GM23338 (cell line): ENCODE data around the gene C1QL1. TPM values are rescaled to one million over a fixed set of nuclear protein-coding genes. Genes with fewer than 3 reads are reported as not detected.

Experiments
- ATAC-seq: fragments of 200-7000 bp; cut with Tn5 transposase; 3 replicates; pipeline ENCODE4 v1.9.1; 2020
- DNase-seq: peaks from one replicate; pipeline ENCODE4 v3.0.0-alpha.2; 2015; ENCODE audit warnings: low spot score
- H2AFZ ChIP-seq: fragments of 200-600 bp; sonication (generic); 2 replicates; pipeline ENCODE4 v1.8.0; 2016; ENCODE audit warnings: antibody characterized with exemption, mild to moderate bottlenecking, moderate library complexity
- H3F3A ChIP-seq: fragments of 200-600 bp; sonication (generic); replicated peaks from 2 replicates; pipeline ENCODE4 v1.8.0; 2017; ENCODE audit warnings: antibody characterized with exemption, mixed run types, low read depth
- H3K27ac ChIP-seq: fragments of 200-600 bp; sonication (generic); 2 replicates; pipeline ENCODE4 v1.6.1; 2016; ENCODE audit warnings: low read depth
- H3K27me3 ChIP-seq: fragments of 200-600 bp; sonication (generic); 2 replicates; pipeline ENCODE4 v1.8.0; 2016; ENCODE audit warnings: mild to moderate bottlenecking, mixed run types, moderate library complexity; ENCODE audit not compliant: insufficient read depth
- H3K36me3 ChIP-seq: fragments of 200-600 bp; sonication (generic); 2 replicates; pipeline ENCODE4 v1.8.0; 2016; ENCODE audit warnings: mild to moderate bottlenecking; ENCODE audit not compliant: insufficient read depth
- H3K4me1 ChIP-seq: fragments of 200-600 bp; sonication (generic); 2 replicates; pipeline ENCODE4 v1.8.0; 2016; ENCODE audit warnings: mild to moderate bottlenecking, moderate library complexity; ENCODE audit not compliant: insufficient read depth
- H3K4me2 ChIP-seq: fragments of 200-600 bp; sonication (generic); 2 replicates; pipeline ENCODE4 v1.7.1; 2017; ENCODE audit warnings: mixed run types
- H3K4me3 ChIP-seq: fragments of 200-600 bp; sonication (generic); 2 replicates; pipeline ENCODE4 v1.6.1; 2016; ENCODE audit warnings: mixed run types
- H3K79me2 ChIP-seq: fragments of 200-600 bp; sonication (generic); replicated peaks from 2 replicates; pipeline ENCODE4 v1.8.0; 2017; ENCODE audit warnings: mild to moderate bottlenecking; ENCODE audit not compliant: insufficient read depth
- H3K9me2 ChIP-seq: fragments of 200-600 bp; sonication (generic); 2 replicates; pipeline ENCODE4 v1.8.0; 2017; ENCODE audit not compliant: insufficient read depth
- H4K20me1 ChIP-seq: fragments of 200-600 bp; sonication (generic); replicated peaks from 2 replicates; pipeline ENCODE4 v1.8.0; 2017; ENCODE audit warnings: mild to moderate bottlenecking; ENCODE audit not compliant: insufficient read depth
- H3K27ac Mint-ChIP-seq: 2 replicates; pipeline ENCODE4 v1.8.0; 2020; ENCODE audit warnings: inconsistent platforms, mild to moderate bottlenecking, moderate library complexity, mixed read lengths
- H3K27me3 Mint-ChIP-seq: 3 replicates; pipeline ENCODE4 v1.8.0; 2022; ENCODE audit warnings: low read depth, mild to moderate bottlenecking, moderate library complexity, mixed read lengths, inconsistent platforms; ENCODE audit not compliant: insufficient read depth, poor library complexity
- H3K36me3 Mint-ChIP-seq: 3 replicates; pipeline ENCODE4 v1.8.0; 2021; ENCODE audit warnings: low read depth, mild to moderate bottlenecking, inconsistent platforms, moderate library complexity, mixed read lengths
- H3K4me1 Mint-ChIP-seq: 3 replicates; pipeline ENCODE4 v1.8.0; 2020; ENCODE audit warnings: mild to moderate bottlenecking, inconsistent platforms, mixed read lengths
- H3K4me3 Mint-ChIP-seq: 3 replicates; pipeline ENCODE4 v1.8.0; 2021; ENCODE audit warnings: moderate library complexity, mild to moderate bottlenecking, inconsistent platforms, mixed read lengths
- H3K9me3 Mint-ChIP-seq: 3 replicates; pipeline ENCODE4 v1.8.0; 2020; ENCODE audit warnings: moderate library complexity, mild to moderate bottlenecking, inconsistent platforms, mixed read lengths
- CREB1 ChIP-seq: fragments of 250-450 bp; sonication (Bioruptor Pico); IDR thresholded peaks from 2 replicates; pipeline ENCODE4 v1.5.0; 2020; ENCODE audit warnings: low read depth, mild to moderate bottlenecking, moderate library complexity
- CTCF ChIP-seq, 2 experiments: fragments of 200-600 bp in 1 of 2; sonication (generic) in 1 of 2; conservative IDR thresholded peaks; 2 replicates each; pipeline versions ENCODE4 v1.5.1 to v1.6.1; 2016 to 2017; ENCODE audit warnings: antibody characterized with exemption in 2 of 2, low read depth in 2 of 2, mild to moderate bottlenecking in 2 of 2, moderate library complexity in 1 of 2
- ETS1 ChIP-seq: IDR thresholded peaks from 2 replicates; pipeline ENCODE4 v1.6.1; 2016; ENCODE audit warnings: antibody characterized with exemption
- EZH2 ChIP-seq: fragments of 200-600 bp; sonication (generic); IDR thresholded peaks from one replicate; pipeline ENCODE4 v1.8.0; 2017; ENCODE audit warnings: antibody characterized with exemption, mild to moderate bottlenecking, low read depth; ENCODE audit not compliant: unreplicated experiment
- EZH2phosphoT487 ChIP-seq: fragments of 200-600 bp; sonication (generic); IDR thresholded peaks from one replicate; pipeline ENCODE4 v1.8.1; 2018; ENCODE audit warnings: antibody characterized with exemption; ENCODE audit not compliant: unreplicated experiment
- JUNB ChIP-seq: IDR thresholded peaks from one replicate; pipeline ENCODE4 v1.6.1; 2016; ENCODE audit warnings: antibody characterized with exemption; ENCODE audit not compliant: unreplicated experiment
- NANOG ChIP-seq: IDR thresholded peaks from 2 replicates; pipeline ENCODE4 v1.6.1; 2016; ENCODE audit warnings: antibody characterized with exemption, borderline replicate concordance
- POLR2AphosphoS5 ChIP-seq: IDR thresholded peaks from 2 replicates; pipeline ENCODE4 v1.6.1; 2016; ENCODE audit warnings: antibody characterized with exemption, low read depth
- REST ChIP-seq: IDR thresholded peaks from one replicate; pipeline ENCODE4 v1.6.1; 2018; ENCODE audit warnings: antibody characterized with exemption; ENCODE audit not compliant: unreplicated experiment
- STAT1 ChIP-seq: IDR thresholded peaks from one replicate; pipeline ENCODE4 v1.6.1; 2016; ENCODE audit warnings: antibody characterized with exemption; ENCODE audit not compliant: unreplicated experiment
- ZNF114 ChIP-seq: fragments of 250-450 bp; sonication (Bioruptor Pico); IDR thresholded peaks from 2 replicates; pipeline ENCODE4 v1.5.0; 2020; ENCODE audit warnings: mild to moderate bottlenecking, moderate library complexity
- ZNF331 ChIP-seq: fragments of 250-450 bp; sonication (Bioruptor Pico); IDR thresholded peaks from 2 replicates; pipeline ENCODE4 v1.5.0; 2020; ENCODE audit warnings: low read depth, mild to moderate bottlenecking, moderate library complexity
- ZNF462 ChIP-seq: fragments of 250-450 bp; sonication (Bioruptor Pico); IDR thresholded peaks from 2 replicates; pipeline ENCODE4 v1.5.0; 2020; ENCODE audit warnings: mild to moderate bottlenecking, moderate library complexity
- polyA plus RNA-seq: library from polyadenylated mRNA; unstranded; fragments of >200 nt; fragmentation: Nextera tagmentation; extraction: Ambion mirVana; gene quantifications from 2 replicates; pipeline ENCODE4 v1.2.1, GENCODE V29; 2016
- total RNA-seq: library from RNA; depleted of rRNA; stranded (reverse); fragments of >200 nt; shearing (Covaris generic); gene quantifications from 2 replicates; pipeline ENCODE4 v1.2.3, GENCODE V29; 2014

The C1QL1 gene
- total and polyA plus RNA-seq, 2 experiments from 2014 or later = 4.3 to 14.4 TPM

- Mint-ChIP-seq H3K27ac (peak within 1 kb of the TSS; percentile 89), H3K36me3 (peaks cover 31% of the 10 kb centered on the region), H3K9me3 (no peaks in the 10 kb centered on the region), H3K27me3 (peaks cover 5% of the 10 kb centered on the region), H3K4me1 (peaks cover 6% of the 10 kb centered on the region), H3K4me3 (peak within 1 kb of the TSS; percentile 97)
- ATAC-seq (peak; percentile 96), DNase-seq (peak; percentile 99)
- no peak for TF ChIP-seq NANOG
- peak; percentile 48; the same call in 1 of the 2 replicates for TF ChIP-seq ETS1
- TF ChIP-seq CTCF (conservative IDR thresholded peaks at IDR 0.05; ENCODE audit: low read depth in 2 of 2) = 0 out of 4 replicates have a peak, but pooled peaks of 1 of the 2 experiments have one; percentile 13
- no peak for TF ChIP-seq CREB1 (CRISPR knock-in tag)
- no peak for TF ChIP-seq EZH2phosphoT487
- no peak for TF ChIP-seq EZH2
- TF ChIP-seq ZNF462 (CRISPR knock-in tag) = no peak
- TF ChIP-seq REST = peak; percentile 25
- TF ChIP-seq ZNF114 (CRISPR knock-in tag) = no peak
- TF ChIP-seq POLR2AphosphoS5 = peak; percentile 95
- no peak for TF ChIP-seq STAT1
- no peak for TF ChIP-seq ZNF331 (CRISPR knock-in tag)
- TF ChIP-seq JUNB = no peak
- Histone ChIP-seq H4K20me1 (peaks cover 26% of the 10 kb centered on the region), H3K4me3 (peak within 1 kb of the TSS; percentile 97), H3K36me3 (peaks cover 8% of the 10 kb centered on the region), H3K9me2 (no peaks in the 10 kb centered on the region), H3K79me2 (peaks cover 48% of the 10 kb centered on the region), H3K27me3 (no peaks in the 10 kb centered on the region; the same call in 1 of the 2 replicates), H3K4me1 (peaks cover 11% of the 10 kb centered on the region), H3K4me2 (peak within 1 kb of the TSS; percentile 91), H3F3A (no peaks in the 10 kb centered on the region), H2AFZ (peak within 1 kb of the TSS; percentile 87), H3K27ac (0 out of 2 replicates have a peak within 1 kb of the TSS, but pooled peaks have one; percentile 2)
Measured at GRCh38 chr17:44947461-44948314, 20.4 kb downstream of the C1QL1 start, which contains the start of gene KIF18B. Gene KIF18B (minus strand): TSS chr17:44947773. CDS start chr17:44936344, 11,429 bp downstream.
